Panc1 (cell line): ENCODE results near the gene NNT. TPM values are rescaled to one million over a fixed set of nuclear protein-coding genes. Genes with fewer than 3 reads are reported as not detected.
"Not testable (repeated sequence)": the region's sequence is repeated elsewhere in the genome, so short reads cannot be mapped to it uniquely, and the experiment has no call there.

Experiments
- ATAC-seq: fragments of 200-7000 bp; cut with Tn5 transposase; 2 replicates; pipeline ENCODE4 v1.9.1; 2020; ENCODE audit warnings: mild to moderate bottlenecking, moderate library complexity
- BruUV-seq: library from RNA; stranded (reverse); fragments of 400-500 nt; replicated peaks from 2 replicates; lab custom pipeline; 2021; lab: Mats Ljungman, UMichigan
- CTCF ChIA-PET: fragments of 300-600 bp; sonication (Branson Sonifier 250); formaldehyde crosslinking; loops from one replicate; lab custom pipeline; 2022; ENCODE audit warnings: antibody characterized with exemption; lab: Charles Lee
- POLR2A ChIA-PET: fragments of 300-600 bp; sonication (Branson Sonifier 250); formaldehyde crosslinking; loops from one replicate; lab custom pipeline; 2022; ENCODE audit warnings: antibody characterized with exemption; lab: Charles Lee
- DNase-seq: peaks from one replicate; pipeline ENCODE4 v3.0.0-alpha.2; 2010; ENCODE audit warnings: low read depth, low spot score
- H3K27ac ChIP-seq: 2 replicates; pipeline ENCODE4 v1.5.1; 2011; ENCODE audit warnings: mild to moderate bottlenecking, low read length, inconsistent platforms
- H3K27me3 ChIP-seq: fragments of 200-500 bp; sonication (Bioruptor generic); 2 replicates; pipeline ENCODE4 v1.6.0; 2014; ENCODE audit warnings: low read length, inconsistent platforms; ENCODE audit not compliant: control insufficient read depth, insufficient read depth
- H3K36me3 ChIP-seq: fragments of 200-500 bp; sonication (Bioruptor generic); 2 replicates; pipeline ENCODE4 v1.5.1; 2014; ENCODE audit warnings: inconsistent platforms, mild to moderate bottlenecking, low read length, moderate library complexity; ENCODE audit not compliant: control insufficient read depth, insufficient read depth
- H3K4me1 ChIP-seq: 2 replicates; pipeline ENCODE4 v1.5.1; 2011; ENCODE audit warnings: inconsistent platforms, mild to moderate bottlenecking, low read length, moderate library complexity; ENCODE audit not compliant: control insufficient read depth, insufficient read depth
- H3K4me3 ChIP-seq, 2 experiments: 2 replicates each; pipeline ENCODE4 v1.5.1; 2011 to 2012; ENCODE audit warnings: low read depth in 2 of 2, low read length in 2 of 2, mild to moderate bottlenecking in 2 of 2, inconsistent platforms in 1 of 2, moderate library complexity in 1 of 2
- H3K9me3 ChIP-seq: fragments of 200-500 bp; sonication (Bioruptor generic); 2 replicates; pipeline ENCODE4 v1.5.1; 2014; ENCODE audit warnings: low read depth, mild to moderate bottlenecking, inconsistent platforms, low read length, moderate library complexity; ENCODE audit not compliant: control insufficient read depth, insufficient read depth
- CTCF ChIP-seq: fragments of 450-650 bp; IDR thresholded peaks from 2 replicates; pipeline ENCODE4 v1.5.1; 2017; ENCODE audit warnings: mild to moderate bottlenecking
- POLR2AphosphoS5 ChIP-seq: IDR thresholded peaks from 2 replicates; pipeline ENCODE4 v1.6.1; 2012; ENCODE audit warnings: mild to moderate bottlenecking, low read depth, low read length, moderate library complexity
- REST ChIP-seq, 2 experiments: IDR thresholded peaks; 2 replicates each; pipeline ENCODE4 v1.6.1; 2011 to 2012; ENCODE audit warnings: low read depth in 2 of 2, control low read depth in 1 of 2, low read length in 1 of 2, mild to moderate bottlenecking in 1 of 2, moderate library complexity in 1 of 2; ENCODE audit not compliant: insufficient read depth in 1 of 2
- SIN3A ChIP-seq: IDR thresholded peaks from 2 replicates; pipeline ENCODE4 v1.6.1; 2012; ENCODE audit warnings: low read depth, mild to moderate bottlenecking, low read length, moderate library complexity, borderline replicate concordance; ENCODE audit not compliant: insufficient read depth
- TCF7L2 ChIP-seq: IDR thresholded peaks from 2 replicates; pipeline ENCODE4 v1.6.1; 2011; ENCODE audit warnings: mild to moderate bottlenecking, low read depth, low read length, inconsistent platforms
- in situ Hi-C: cut with HindIII; loops from 2 replicates; pipeline ENCODE4 v1.10.0; 2016; ENCODE audit warnings: low sequenced_read_pairs, low pct_unique_long_range_greater_than_20kb
- intact Hi-C: fragments of 100-400 bp; cut with micrococcal nuclease; formaldehyde crosslinking; loops from one replicate; pipeline ENCODE4 v1.10.0; 2022; ENCODE audit not compliant: unreplicated experiment
- total RNA-seq: library from RNA; stranded (reverse); gene quantifications from one replicate; pipeline ENCODE4 v1.2.1, GENCODE V29; 2021; ENCODE audit not compliant: unreplicated experiment

Gene NNT
- total RNA-seq, 1 experiment from 2014 or later, result 78.7 TPM

- TF ChIP-seq TCF7L2 (no peak), CTCF (no peak), REST (IDR thresholded peaks at IDR 0.05; ENCODE audit: insufficient read depth in 1 of 2, low read depth in 2 of 2, low read length in 1 of 2) (no peak), SIN3A (no peak), POLR2AphosphoS5 (no peak)
- in situ Hi-C loops, result no loop called here
- ATAC-seq (no peak), DNase-seq (no peak)
- Histone ChIP-seq H3K27me3 (no peaks in the 10 kb centered on the region), H3K9me3 (no peaks in the 10 kb centered on the region), H3K27ac (no peak overlapping the region), H3K36me3 (no peaks in the 10 kb centered on the region), H3K4me3 (no peak overlapping the region), H3K4me1 (no peaks in the 10 kb centered on the region)
- POLR2A ChIA-PET, result no interaction called here
- intact Hi-C loops, result no loop called here
- no TSS peak for BruUV-seq
- CTCF ChIA-PET, result no interaction called here
Observed at GRCh38 chr5:43592363-43592762, 10.6 kb upstream of the NNT start.

DNA sequence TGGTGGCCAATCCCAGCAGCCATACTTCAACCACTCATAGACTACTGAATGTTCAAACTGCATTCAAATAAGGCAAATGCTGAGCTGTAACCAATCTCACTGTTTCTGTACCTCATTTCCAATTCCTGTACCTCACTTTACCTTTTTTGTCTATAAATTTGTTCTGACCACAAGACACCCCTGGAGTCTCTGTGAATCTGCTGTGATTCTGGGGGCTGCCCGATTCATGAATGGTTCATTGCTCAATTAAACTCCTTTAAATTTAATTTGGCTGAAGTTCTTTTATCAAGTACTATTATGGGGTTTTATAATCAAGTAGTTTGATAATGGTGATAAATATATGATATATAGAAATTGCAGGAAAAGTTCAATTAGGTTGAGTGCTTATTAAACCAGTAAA lies 4.1 kb upstream of the NNT start:
- CTCF ChIA-PET, H3K27ac ChIP-seq, ATAC-seq, DNase-seq, H3K36me3 ChIP-seq, H3K27me3 ChIP-seq, intact Hi-C loops, POLR2A ChIA-PET, H3K9me3 ChIP-seq, BruUV-seq, H3K4me1 ChIP-seq, H3K4me3 ChIP-seq, in situ Hi-C loops: not testable (repeated sequence)

GRCh38 chr5:43601454-43602260 lies 1.3 kb upstream of the NNT start:
- Histone ChIP-seq H3K36me3 (no peaks in the 10 kb centered on the region; the same call in 1 of the 2 replicates), H3K4me3 (peak overlapping the region; percentile 82 to 97), H3K27me3 (no peaks in the 10 kb centered on the region), H3K4me1 (peaks cover 14% of the 10 kb centered on the region), H3K9me3 (no peaks in the 10 kb centered on the region; the same call in 1 of the 2 replicates), H3K27ac (peak overlapping the region; percentile 97)
- ChIA-PET CTCF (no interaction called here), POLR2A (interaction anchor here (0.9 kb wide), 1 partner anchor 18 kb away, joined by 3 read pairs; no protein-coding TSS in a partner anchor)
- no peak for DNase-seq
- TF ChIP-seq SIN3A (no peak), TCF7L2 (no peak)
- in situ Hi-C loops (no loop called here), intact Hi-C loops (loop anchor here (5.0 kb wide), 1 partner anchor 44 kb away; the partner anchor contains the start of gene PAIP1)
- ATAC-seq, result peak; percentile 29; the same call in 1 of the 2 replicates
- TSS peak; percentile 58 for BruUV-seq
